HEK293 (cell line): ENCODE measurements around the gene ARTN.
A peak's percentile ranks its signal among the peaks of the same experiment; 100 is the strongest.

Experiments
- BCL11A ChIP-seq: fragments of 450-650 bp; formaldehyde crosslinking; IDR thresholded peaks from 2 replicates; pipeline ENCODE4 v1.5.1; 2016; ENCODE audit warnings: low read depth, missing biosample characterization, missing genetic modification characterization
- CTCF ChIP-seq: fragments of 450-650 bp; formaldehyde crosslinking; IDR thresholded peaks from 2 replicates; pipeline ENCODE4 v1.5.1; 2016; ENCODE audit warnings: missing biosample characterization, missing genetic modification characterization
- GLIS2 ChIP-seq: fragments of 450-650 bp; formaldehyde crosslinking; IDR thresholded peaks from 2 replicates; pipeline ENCODE4 v1.5.1; 2016; ENCODE audit warnings: missing biosample characterization, missing genetic modification characterization
- HIC1 ChIP-seq: fragments of 450-650 bp; formaldehyde crosslinking; IDR thresholded peaks from 2 replicates; pipeline ENCODE4 v1.5.1; 2016; ENCODE audit warnings: missing biosample characterization, missing genetic modification characterization
- HOXA7 ChIP-seq: sonication (generic); formaldehyde crosslinking; IDR thresholded peaks from 2 replicates; pipeline ENCODE4 v1.8.1; 2022; ENCODE audit warnings: missing genetic modification reagents, borderline replicate concordance
- INSM2 ChIP-seq: fragments of 450-650 bp; formaldehyde crosslinking; IDR thresholded peaks from 2 replicates; pipeline ENCODE4 v1.5.1; 2016; ENCODE audit warnings: missing biosample characterization, missing genetic modification characterization
- KLF1 ChIP-seq: fragments of 450-650 bp; formaldehyde crosslinking; IDR thresholded peaks from 2 replicates; pipeline ENCODE4 v1.5.1; 2016; ENCODE audit warnings: missing biosample characterization, missing genetic modification characterization
- SETDB1 ChIP-seq: IDR thresholded peaks from one replicate; pipeline ENCODE4 v1.6.1; 2017; ENCODE audit warnings: mild to moderate bottlenecking, low read length, moderate library complexity, mixed read lengths; ENCODE audit not compliant: insufficient read length
- SP2 ChIP-seq: fragments of 450-650 bp; formaldehyde crosslinking; IDR thresholded peaks from 2 replicates; pipeline ENCODE4 v1.5.1; 2016; ENCODE audit warnings: missing biosample characterization, missing genetic modification characterization
- SP7 ChIP-seq: fragments of 450-650 bp; formaldehyde crosslinking; IDR thresholded peaks from 2 replicates; pipeline ENCODE4 v1.5.1; 2016; ENCODE audit warnings: missing biosample characterization, missing genetic modification characterization
- WT1 ChIP-seq: fragments of 450-650 bp; formaldehyde crosslinking; IDR thresholded peaks from 2 replicates; pipeline ENCODE4 v1.5.1; 2016; ENCODE audit warnings: missing biosample characterization, missing genetic modification characterization
- ZNF114 ChIP-seq: fragments of 450-650 bp; formaldehyde crosslinking; IDR thresholded peaks from 2 replicates; pipeline ENCODE4 v1.5.0; 2017; ENCODE audit warnings: missing biosample characterization, missing genetic modification characterization
- ZNF155 ChIP-seq: fragments of 450-650 bp; formaldehyde crosslinking; IDR thresholded peaks from 2 replicates; pipeline ENCODE4 v1.5.1; 2016; ENCODE audit warnings: missing biosample characterization, missing genetic modification characterization
- ZNF274 ChIP-seq, 2 experiments: fragments of 200-500 bp in 1 of 2; fragments of 450-650 bp in 1 of 2; sonication (Bioruptor generic) in 1 of 2; formaldehyde crosslinking in 1 of 2; IDR thresholded peaks; 2 replicates each; pipeline versions ENCODE4 v1.5.1 to v1.6.1; 2014 to 2016; ENCODE audit warnings: borderline replicate concordance in 1 of 2, inconsistent platforms in 1 of 2, low read length in 1 of 2, missing biosample characterization in 1 of 2, missing genetic modification characterization in 1 of 2
- ZNF449 ChIP-seq: fragments of 450-650 bp; formaldehyde crosslinking; IDR thresholded peaks from 2 replicates; pipeline ENCODE4 v1.5.1; 2017; ENCODE audit warnings: missing biosample characterization, mild to moderate bottlenecking, missing genetic modification characterization, moderate library complexity
- ZNF501 ChIP-seq: fragments of 450-650 bp; formaldehyde crosslinking; IDR thresholded peaks from 2 replicates; pipeline ENCODE4 v1.5.1; 2016; ENCODE audit warnings: missing biosample characterization, missing genetic modification characterization
- ZNF510 ChIP-seq: fragments of 450-650 bp; formaldehyde crosslinking; IDR thresholded peaks from 2 replicates; pipeline ENCODE4 v1.5.1; 2018; ENCODE audit warnings: mild to moderate bottlenecking, missing genetic modification characterization, missing biosample characterization; ENCODE audit not compliant: insufficient replicate concordance
- ZNF513 ChIP-seq: fragments of 450-650 bp; IDR thresholded peaks from 2 replicates; pipeline ENCODE4 v1.5.1; 2018; ENCODE audit warnings: missing biosample characterization, missing genetic modification characterization
- ZNF514 ChIP-seq: fragments of 450-650 bp; formaldehyde crosslinking; IDR thresholded peaks from 2 replicates; pipeline ENCODE4 v1.5.1; 2016; ENCODE audit warnings: missing biosample characterization, missing genetic modification characterization
- ZNF544 ChIP-seq: fragments of 450-650 bp; formaldehyde crosslinking; IDR thresholded peaks from 2 replicates; pipeline ENCODE4 v1.5.0; 2017; ENCODE audit warnings: missing biosample characterization, missing genetic modification characterization
- ZNF585B ChIP-seq: fragments of 450-650 bp; formaldehyde crosslinking; IDR thresholded peaks from 2 replicates; pipeline ENCODE4 v1.5.1; 2016; ENCODE audit warnings: missing biosample characterization, missing genetic modification characterization
- ZNF596 ChIP-seq: fragments of 450-650 bp; IDR thresholded peaks from 2 replicates; pipeline ENCODE4 v1.5.0; 2018; ENCODE audit warnings: missing biosample characterization, mild to moderate bottlenecking, missing genetic modification characterization, moderate library complexity
- ZNF626 ChIP-seq: fragments of 450-650 bp; sonication (Bioruptor Pico); formaldehyde crosslinking; IDR thresholded peaks from 2 replicates; pipeline ENCODE4 v1.5.1; 2018; ENCODE audit warnings: missing biosample characterization, missing genetic modification characterization, inconsistent platforms
- ZNF701 ChIP-seq: fragments of 450-650 bp; formaldehyde crosslinking; IDR thresholded peaks from 2 replicates; pipeline ENCODE4 v1.5.1; 2016; ENCODE audit warnings: missing biosample characterization, missing genetic modification characterization
- TF ChIP-seq, protein P1 (sequence below): fragments of 450-650 bp; formaldehyde crosslinking; IDR thresholded peaks from 2 replicates; pipeline ENCODE4 v1.5.1; 2016; ENCODE audit warnings: missing biosample characterization, missing genetic modification characterization
- TF ChIP-seq, protein P2 (sequence below): sonication (generic); formaldehyde crosslinking; IDR thresholded peaks from 2 replicates; pipeline ENCODE4 v1.8.1; 2022; ENCODE audit warnings: mild to moderate bottlenecking, moderate library complexity, missing genetic modification reagents
- TF ChIP-seq, protein P3 (sequence below): fragments of 450-650 bp; formaldehyde crosslinking; IDR thresholded peaks from 2 replicates; pipeline ENCODE4 v1.5.1; 2016; ENCODE audit warnings: missing biosample characterization, missing genetic modification characterization

ARTN gene

GRCh38 chr1:43933386-43934100, at the start of gene ARTN (continued):
- TF ChIP-seq KLF1: peak; percentile 99
- TF ChIP-seq SETDB1: no peak
- no peak for TF ChIP-seq ZNF513
- no peak for TF ChIP-seq INSM2 (tag by site-specific recombination)
- no peak for TF ChIP-seq ZNF155 (tag by site-specific recombination)
- peak; percentile 27; the same call in 1 of the 2 replicates for TF ChIP-seq SP7 (tag by site-specific recombination)
- no peak for TF ChIP-seq ZNF274 (IDR thresholded peaks at IDR 0.05; ENCODE audit: low read length)
- TF ChIP-seq ZNF274 (tag by site-specific recombination; IDR thresholded peaks at IDR 0.05; ENCODE audit: borderline replicate concordance): no peak
- no peak for TF ChIP-seq HOXA7
- TF ChIP-seq ZNF701 (tag by site-specific recombination): no peak
- TF ChIP-seq ZNF514 (tag by site-specific recombination): no peak
- peak; percentile 90 for TF ChIP-seq GLIS2 (tag by site-specific recombination)
- TF ChIP-seq, protein P1, sequence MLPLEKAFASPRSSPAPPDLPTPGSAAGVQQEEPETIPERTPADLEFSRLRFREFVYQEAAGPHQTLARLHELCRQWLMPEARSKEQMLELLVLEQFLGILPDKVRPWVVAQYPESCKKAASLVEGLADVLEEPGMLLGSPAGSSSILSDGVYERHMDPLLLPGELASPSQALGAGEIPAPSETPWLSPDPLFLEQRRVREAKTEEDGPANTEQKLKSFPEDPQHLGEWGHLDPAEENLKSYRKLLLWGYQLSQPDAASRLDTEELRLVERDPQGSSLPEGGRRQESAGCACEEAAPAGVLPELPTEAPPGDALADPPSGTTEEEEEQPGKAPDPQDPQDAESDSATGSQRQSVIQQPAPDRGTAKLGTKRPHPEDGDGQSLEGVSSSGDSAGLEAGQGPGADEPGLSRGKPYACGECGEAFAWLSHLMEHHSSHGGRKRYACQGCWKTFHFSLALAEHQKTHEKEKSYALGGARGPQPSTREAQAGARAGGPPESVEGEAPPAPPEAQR (tag by site-specific recombination): no peak
- TF ChIP-seq, protein P2, sequence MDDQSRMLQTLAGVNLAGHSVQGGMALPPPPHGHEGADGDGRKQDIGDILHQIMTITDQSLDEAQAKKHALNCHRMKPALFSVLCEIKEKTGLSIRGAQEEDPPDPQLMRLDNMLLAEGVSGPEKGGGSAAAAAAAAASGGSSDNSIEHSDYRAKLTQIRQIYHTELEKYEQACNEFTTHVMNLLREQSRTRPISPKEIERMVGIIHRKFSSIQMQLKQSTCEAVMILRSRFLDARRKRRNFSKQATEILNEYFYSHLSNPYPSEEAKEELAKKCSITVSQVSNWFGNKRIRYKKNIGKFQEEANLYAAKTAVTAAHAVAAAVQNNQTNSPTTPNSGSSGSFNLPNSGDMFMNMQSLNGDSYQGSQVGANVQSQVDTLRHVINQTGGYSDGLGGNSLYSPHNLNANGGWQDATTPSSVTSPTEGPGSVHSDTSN: no peak
- TF ChIP-seq BCL11A (tag by site-specific recombination): no peak
- no peak for TF ChIP-seq HIC1 (tag by site-specific recombination)
- TF ChIP-seq ZNF596: no peak
- TF ChIP-seq, protein P3, sequence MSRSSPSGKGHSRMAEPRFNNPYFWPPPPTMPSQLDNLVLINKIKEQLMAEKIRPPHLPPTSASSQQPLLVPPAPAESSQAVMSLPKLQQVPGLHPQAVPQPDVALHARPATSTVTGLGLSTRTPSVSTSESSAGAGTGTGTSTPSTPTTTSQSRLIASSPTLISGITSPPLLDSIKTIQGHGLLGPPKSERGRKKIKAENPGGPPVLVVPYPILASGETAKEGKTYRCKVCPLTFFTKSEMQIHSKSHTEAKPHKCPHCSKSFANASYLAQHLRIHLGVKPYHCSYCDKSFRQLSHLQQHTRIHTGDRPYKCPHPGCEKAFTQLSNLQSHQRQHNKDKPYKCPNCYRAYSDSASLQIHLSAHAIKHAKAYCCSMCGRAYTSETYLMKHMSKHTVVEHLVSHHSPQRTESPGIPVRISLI (tag by site-specific recombination): no peak
- no peak for TF ChIP-seq ZNF626
- TF ChIP-seq ZNF114: no peak
- 0 out of 2 replicates have a peak, but pooled peaks have one; percentile 42 for TF ChIP-seq ZNF501 (tag by site-specific recombination)
- peak; percentile 46 for TF ChIP-seq WT1 (tag by site-specific recombination)
- TF ChIP-seq ZNF544: no peak
- no peak for TF ChIP-seq ZNF585B
- TF ChIP-seq CTCF (tag by site-specific recombination): no peak
- peak; percentile 71 for TF ChIP-seq SP2
- 0 out of 2 replicates have a peak, but pooled peaks have one; percentile 40 for TF ChIP-seq ZNF449
- no peak for TF ChIP-seq ZNF510 (tag by site-specific recombination)
